ENCODE data around the gene HELZ. TPM values are rescaled to one million over a fixed set of nuclear protein-coding genes. Genes with fewer than 3 reads are reported as not detected.
"Not testable (repeated sequence)": the region's sequence is repeated elsewhere in the genome, so short reads cannot be mapped to it uniquely, and the experiment has no call there.

HELZ gene
- total RNA-seq, 1 donor from 2014 or later, result 28.8 TPM

- DNase-seq (ENCODE audit: low read depth, low spot score), result no peak
These were observed 94.2 kb downstream of the HELZ start for GRCh38 chr17:67150826-67151225.

GRCh38 chr17:67148352-67148751, 96.6 kb downstream of the HELZ start:
- DNase-seq (ENCODE audit: low read depth, low spot score), result no peak

GRCh38 chr17:67145183-67145805, 99.7 kb downstream of the HELZ start:
- no peak for DNase-seq (ENCODE audit: low read depth, low spot score)

GRCh38 chr17:67143318-67143717, 101.7 kb downstream of the HELZ start:
- DNase-seq (ENCODE audit: low read depth, low spot score), result no peak

- DNase-seq (ENCODE audit: low read depth, low spot score), result not testable (repeated sequence)
These were observed 103.0 kb downstream of the HELZ start for GRCh38 chr17:67142030-67142429.

- no peak for DNase-seq (ENCODE audit: low read depth, low spot score)
These were observed 105.0 kb downstream of the HELZ start for GRCh38 chr17:67139784-67140665.

GRCh38 chr17:67139289-67139688, 105.7 kb downstream of the HELZ start:
- no peak for DNase-seq (ENCODE audit: low read depth, low spot score)

GRCh38 chr17:67138392-67138791, 106.6 kb downstream of the HELZ start:
- DNase-seq (ENCODE audit: low read depth, low spot score), result no peak

- no peak for DNase-seq (ENCODE audit: low read depth, low spot score)
These were observed 107.1 kb downstream of the HELZ start for GRCh38 chr17:67137860-67138259.

- no peak for DNase-seq (ENCODE audit: low read depth, low spot score)
These were observed 108.0 kb downstream of the HELZ start for GRCh38 chr17:67137026-67137370.

- no peak for DNase-seq (ENCODE audit: low read depth, low spot score)
These were observed 108.6 kb downstream of the HELZ start for GRCh38 chr17:67136191-67137025.

- no peak for DNase-seq (ENCODE audit: low read depth, low spot score)
These were observed 111.8 kb downstream of the HELZ start for GRCh38 chr17:67133161-67133560.

- no peak for DNase-seq (ENCODE audit: low read depth, low spot score)
These were observed 112.6 kb downstream of the HELZ start for GRCh38 chr17:67132366-67132765.

GRCh38 chr17:67130768-67131167, 114.2 kb downstream of the HELZ start:
- DNase-seq (ENCODE audit: low read depth, low spot score), result no peak

GRCh38 chr17:67129283-67129682, 115.7 kb downstream of the HELZ start:
- DNase-seq (ENCODE audit: low read depth, low spot score), result no peak

GRCh38 chr17:67128700-67129099, 116.3 kb downstream of the HELZ start:
- DNase-seq (ENCODE audit: low read depth, low spot score), result no peak

GRCh38 chr17:67127925-67128324, 117.1 kb downstream of the HELZ start:
- DNase-seq (ENCODE audit: low read depth, low spot score), result no peak

- no peak for DNase-seq (ENCODE audit: low read depth, low spot score)
These were observed 118.0 kb downstream of the HELZ start for GRCh38 chr17:67126983-67127382.

GRCh38 chr17:67126543-67126942, 118.5 kb downstream of the HELZ start:
- DNase-seq (ENCODE audit: low read depth, low spot score), result not testable (repeated sequence)

GRCh38 chr17:67125924-67126323, 119.1 kb downstream of the HELZ start:
- no peak for DNase-seq (ENCODE audit: low read depth, low spot score)

GRCh38 chr17:67125417-67125816, 119.6 kb downstream of the HELZ start:
- DNase-seq (ENCODE audit: low read depth, low spot score), result no peak

All from pulmonary artery endothelial cell (primary cell).